ENCODE results near the gene MACF1. TPM values are rescaled to one million over a fixed set of nuclear protein-coding genes. Genes with fewer than 3 reads are reported as not detected.

The MACF1 gene
- total and polyA plus RNA-seq, 4 donors, result 69.1 to 966 (median 233) TPM

Other genes starting within 250 kb of the MACF1 start
- gene AKIRIN1, start 213.4 kb upstream of the MACF1 start, total RNA-seq, result 10 to 100 TPM; 30.1 to 42.8 TPM
- gene AKIRIN1, start 213.4 kb upstream of the MACF1 start, polyA plus RNA-seq, result 10 to 100 TPM; 14.6 to 33.2 TPM
- gene NDUFS5, start 178.3 kb upstream of the MACF1 start, total RNA-seq, result 100 to 1,000 TPM; 149 to 278 TPM
- gene NDUFS5, start 178.3 kb upstream of the MACF1 start, polyA plus RNA-seq, result 1,000 to 10,000 TPM in 1 of 2 donors, 100 to 1,000 TPM in 1; 431 to 1,134 TPM